Endodermal cell (in vitro differentiated cells): Measurements from ENCODE around the gene MYO5B. TPM values are rescaled to one million over a fixed set of nuclear protein-coding genes. Genes with fewer than 3 reads are reported as not detected.

Source experiments
- DNase-seq: peaks from one replicate; pipeline ENCODE4 v3.0.0-alpha.2; 2017
- H3K27ac ChIP-seq: 2 replicates; pipeline ENCODE4 v1.5.1; 2013; ENCODE audit warnings: mild to moderate bottlenecking, low read depth, low read length, moderate library complexity
- H3K27me3 ChIP-seq: 2 replicates; pipeline ENCODE4 v1.6.1; 2013; ENCODE audit warnings: mild to moderate bottlenecking, low read length, moderate library complexity; ENCODE audit not compliant: insufficient read depth, control insufficient read depth, poor library complexity, severe bottlenecking
- H3K36me3 ChIP-seq: 2 replicates; pipeline ENCODE4 v1.7.0; 2013; ENCODE audit warnings: mild to moderate bottlenecking, low read length, moderate library complexity; ENCODE audit not compliant: control insufficient read depth, insufficient read depth
- H3K4me1 ChIP-seq: one replicate; pipeline ENCODE4 v1.7.0; 2013; ENCODE audit warnings: low read length; ENCODE audit not compliant: control insufficient read depth, insufficient read depth
- H3K4me3 ChIP-seq: 2 replicates; pipeline ENCODE4 v1.5.1; 2013; ENCODE audit warnings: mild to moderate bottlenecking, low read length, moderate library complexity
- H3K9ac ChIP-seq: 2 replicates; pipeline ENCODE4 v1.6.1; 2013; ENCODE audit warnings: mild to moderate bottlenecking, low read length, moderate library complexity; ENCODE audit not compliant: poor library complexity, severe bottlenecking; ENCODE audit errors: extremely low read depth
- H3K9me3 ChIP-seq: 2 replicates; pipeline ENCODE4 v1.6.1; 2013; ENCODE audit warnings: mild to moderate bottlenecking, low read length, moderate library complexity; ENCODE audit not compliant: control insufficient read depth
- H3K27ac Mint-ChIP-seq: 2 replicates; pipeline ENCODE4 v1.8.0; 2020; ENCODE audit warnings: mixed read lengths
- H3K27me3 Mint-ChIP-seq: 2 replicates; pipeline ENCODE4 v1.8.0; 2021; ENCODE audit warnings: mild to moderate bottlenecking, mixed read lengths; ENCODE audit not compliant: insufficient read depth
- H3K36me3 Mint-ChIP-seq: 2 replicates; pipeline ENCODE4 v1.8.0; 2020; ENCODE audit warnings: low read depth, mixed read lengths
- H3K4me1 Mint-ChIP-seq: 2 replicates; pipeline ENCODE4 v1.8.0; 2020; ENCODE audit warnings: mixed read lengths
- H3K4me3 Mint-ChIP-seq: 2 replicates; pipeline ENCODE4 v1.8.0; 2020; ENCODE audit warnings: mild to moderate bottlenecking, moderate library complexity, mixed read lengths
- H3K9me3 Mint-ChIP-seq: 2 replicates; pipeline ENCODE4 v1.8.0; 2020; ENCODE audit warnings: mild to moderate bottlenecking, mixed read lengths
- CTCF ChIP-seq: fragments of 200-600 bp; sonication (generic); conservative IDR thresholded peaks from 2 replicates; pipeline ENCODE4 v1.5.0; 2021; ENCODE audit warnings: antibody characterized with exemption, mild to moderate bottlenecking
- WGBS, 2 experiments: methylation state at CpG; one replicate each; pipeline versions ENCODE4 v1.1.5 to v1.1.7; 2013; ENCODE audit warnings: missing lambda C conversion rate in 2 of 2, mixed read lengths in 1 of 2; ENCODE audit not compliant: insufficient coverage in 1 of 2, insufficient read length in 1 of 2; 5-methylcytosine and 5-hydroxymethylcytosine counted together
- total RNA-seq, 2 donors: library from RNA; stranded (reverse); fragmentation: NEBNext Ultra II Directional in 1 of 2; extraction: Animal tissue kit (Norgen Biotek cat#: 25700) in 1 of 2; gene quantifications; 2 replicates in 1 of 2; 3 replicates in 1 of 2; pipeline ENCODE4 v1.2.1, GENCODE V29; 2021

Gene MYO5B
- total RNA-seq, 2 donors from 2014 or later, result 12.2 to 16.8 TPM

- 91 to 97% methylated on average over 3 of the region's 3 CpGs for WGBS, 2 experiments
- Mint-ChIP-seq H3K4me1 (peaks cover 1% of the 10 kb centered on the region), H3K36me3 (no peaks in the 10 kb centered on the region), H3K27ac (no peak overlapping the region), H3K9me3 (no peaks in the 10 kb centered on the region), H3K27me3 (no peaks in the 10 kb centered on the region), H3K4me3 (no peak overlapping the region)
- DNase-seq, result no peak
- TF ChIP-seq CTCF, result no peak
- no peaks in the 10 kb centered on the region for H3K4me1 ChIP-seq
- no peaks in the 10 kb centered on the region for H3K36me3 ChIP-seq
- no peak overlapping the region for H3K4me3 ChIP-seq
- H3K27me3 ChIP-seq, result no peaks in the 10 kb centered on the region
- no peak overlapping the region for H3K27ac ChIP-seq
- no peak overlapping the region for H3K9ac ChIP-seq
- no peaks in the 10 kb centered on the region for H3K9me3 ChIP-seq
These were observed 125.5 kb downstream of the MYO5B start for GRCh38 chr18:50069422-50069821.

- Histone ChIP-seq H3K9ac (no peak overlapping the region), H3K4me1 (no peaks in the 10 kb centered on the region), H3K36me3 (no peaks in the 10 kb centered on the region), H3K9me3 (no peaks in the 10 kb centered on the region), H3K27ac (no peak overlapping the region), H3K27me3 (peaks cover 8% of the 10 kb centered on the region), H3K4me3 (no peak overlapping the region)
- Mint-ChIP-seq H3K27me3 (no peaks in the 10 kb centered on the region), H3K27ac (no peak overlapping the region), H3K4me3 (no peak overlapping the region), H3K36me3 (no peaks in the 10 kb centered on the region), H3K9me3 (no peaks in the 10 kb centered on the region), H3K4me1 (no peaks in the 10 kb centered on the region)
- WGBS, 2 experiments, result 93 to 100% methylated on average over 4 of the region's 4 CpGs
- TF ChIP-seq CTCF, result no peak
- no peak for DNase-seq
These were observed 129.4 kb downstream of the MYO5B start for GRCh38 chr18:50065527-50065926.

GRCh38 chr18:50065039-50065438 is 129.9 kb downstream of the MYO5B start:
- no peak overlapping the region for H3K4me3 ChIP-seq
- no peaks in the 10 kb centered on the region for H3K9me3 Mint-ChIP-seq
- no peak overlapping the region for H3K4me3 Mint-ChIP-seq
- no peaks in the 10 kb centered on the region for H3K4me1 Mint-ChIP-seq
- no peaks in the 10 kb centered on the region for H3K4me1 ChIP-seq
- peaks cover 10% of the 10 kb centered on the region for H3K27me3 ChIP-seq
- no peak for TF ChIP-seq CTCF
- no peak overlapping the region for H3K27ac ChIP-seq
- H3K9ac ChIP-seq, result no peak overlapping the region
- H3K27me3 Mint-ChIP-seq, result no peaks in the 10 kb centered on the region
- no peak overlapping the region for H3K27ac Mint-ChIP-seq
- DNase-seq, result no peak
- H3K36me3 ChIP-seq, result no peaks in the 10 kb centered on the region
- WGBS, 2 experiments, result 97% methylated on average over 3 of the region's 3 CpGs; no CpG with 5 or more reads in 1 of the 2 experiments
- no peaks in the 10 kb centered on the region for H3K36me3 Mint-ChIP-seq
- no peaks in the 10 kb centered on the region for H3K9me3 ChIP-seq
